Hematopoietic multipotent progenitor cell treated with erythropoietin and hydrocortisone succinate and interleukin-3 and kit ligand, for 6 days (in vitro differentiated cells): ENCODE results near the gene TNRC6B.
A peak's percentile ranks its signal among the peaks of the same experiment; 100 is the strongest.

Experiments
- DNase-seq: peaks from one replicate; pipeline ENCODE4 v3.0.0-alpha.2; 2015

TNRC6B gene

GRCh38 chr22:40328546-40329456 is 151.1 kb downstream of the TNRC6B start:
- peak; percentile 95 for DNase-seq

- peak; percentile 46 for DNase-seq
Measured at GRCh38 chr22:40329466-40329865, 151.7 kb downstream of the TNRC6B start.

- DNase-seq, result no peak
Measured at GRCh38 chr22:40330086-40330485, 152.4 kb downstream of the TNRC6B start.

- DNase-seq, result no peak
Measured at GRCh38 chr22:40330615-40331014, 152.9 kb downstream of the TNRC6B start.

GRCh38 chr22:40331706-40332105 is 154.0 kb downstream of the TNRC6B start:
- no peak for DNase-seq

- no peak for DNase-seq
Measured at GRCh38 chr22:40332319-40332781, 154.6 kb downstream of the TNRC6B start.

GRCh38 chr22:40334060-40334459 is 156.3 kb downstream of the TNRC6B start:
- DNase-seq, result no peak

- no peak for DNase-seq
Measured at GRCh38 chr22:40334899-40335298, 157.2 kb downstream of the TNRC6B start.

- DNase-seq, result no peak
Measured at GRCh38 chr22:40335358-40335757, 157.6 kb downstream of the TNRC6B start.

- DNase-seq, result no peak
Measured at GRCh38 chr22:40340044-40340443, 162.3 kb downstream of the TNRC6B start.

- no peak for DNase-seq
Measured at GRCh38 chr22:40341604-40342003, 163.9 kb downstream of the TNRC6B start.

- no peak for DNase-seq
Measured at GRCh38 chr22:40342521-40342920, 164.8 kb downstream of the TNRC6B start.

- no peak for DNase-seq
Measured at GRCh38 chr22:40345271-40345670, 167.5 kb downstream of the TNRC6B start.

GRCh38 chr22:40345815-40346184 is 168.1 kb downstream of the TNRC6B start:
- peak; percentile 78 for DNase-seq

- peak; percentile 95 for DNase-seq
Measured at GRCh38 chr22:40346185-40347118, 168.7 kb downstream of the TNRC6B start, which contains the start of gene ADSL. Gene ADSL, plus strand, starts transcription at chr22:40346500. Its CDS starts 59 bp downstream, at chr22:40346559.

- DNase-seq, result peak; percentile 36
Measured at GRCh38 chr22:40347300-40347699, 169.6 kb downstream of the TNRC6B start.

GRCh38 chr22:40348025-40348658 is 170.4 kb downstream of the TNRC6B start:
- DNase-seq, result peak; percentile 86

- no peak for DNase-seq
Measured at GRCh38 chr22:40352763-40353162, 175.0 kb downstream of the TNRC6B start.

GRCh38 chr22:40361100-40361499 is 183.4 kb downstream of the TNRC6B start:
- no peak for DNase-seq

- DNase-seq, result no peak
Measured at GRCh38 chr22:40363059-40363458, 185.3 kb downstream of the TNRC6B start.

- DNase-seq, result no peak
Measured at GRCh38 chr22:40364431-40364830, 186.7 kb downstream of the TNRC6B start.

- DNase-seq, result no peak
Measured at GRCh38 chr22:40366068-40366467, 188.3 kb downstream of the TNRC6B start.

GRCh38 chr22:40367342-40367741 is 189.6 kb downstream of the TNRC6B start:
- DNase-seq, result no peak
